Loucy (cell line): ENCODE results near the gene SLAMF8.

Experiments used
- H2AFZ ChIP-seq: fragments of 200-600 bp; sonication (generic); 2 replicates; pipeline ENCODE4 v1.6.0; 2016; ENCODE audit warnings: antibody characterized with exemption, mild to moderate bottlenecking, low read length, moderate library complexity
- H3F3A ChIP-seq: fragments of 200-600 bp; 2 replicates; pipeline ENCODE4 v1.6.0; 2016; ENCODE audit warnings: antibody characterized with exemption, low read depth, mild to moderate bottlenecking
- H3K27me3 ChIP-seq: fragments of 200-600 bp; sonication (generic); 2 replicates; pipeline ENCODE4 v1.6.1; 2014; ENCODE audit warnings: low read length, mild to moderate bottlenecking; ENCODE audit not compliant: insufficient read depth, poor library complexity, severe bottlenecking
- H3K36me3 ChIP-seq: fragments of 200-600 bp; sonication (generic); 2 replicates; pipeline ENCODE4 v1.6.1; 2016; ENCODE audit warnings: low read length; ENCODE audit not compliant: insufficient read depth
- H3K4me1 ChIP-seq: fragments of 200-600 bp; sonication (generic); 2 replicates; pipeline ENCODE4 v1.5.1; 2014; ENCODE audit warnings: low read length, mild to moderate bottlenecking; ENCODE audit not compliant: insufficient read depth, poor library complexity, severe bottlenecking
- H3K4me2 ChIP-seq: fragments of 200-600 bp; sonication (generic); 2 replicates; pipeline ENCODE4 v1.6.0; 2014; ENCODE audit warnings: antibody characterized with exemption, low read length, low read depth, mild to moderate bottlenecking; ENCODE audit not compliant: poor library complexity, severe bottlenecking
- H3K4me3 ChIP-seq: fragments of 200-600 bp; sonication (generic); 2 replicates; pipeline ENCODE4 v1.5.1; 2014; ENCODE audit warnings: low read length, mild to moderate bottlenecking, mixed read lengths; ENCODE audit not compliant: poor library complexity, severe bottlenecking
- H3K79me2 ChIP-seq: fragments of 200-600 bp; sonication (generic); 2 replicates; pipeline ENCODE4 v1.6.1; 2014; ENCODE audit warnings: low read length; ENCODE audit not compliant: insufficient read depth
- H3K9ac ChIP-seq: fragments of 200-600 bp; sonication (generic); 2 replicates; pipeline ENCODE4 v1.6.0; 2014; ENCODE audit warnings: mild to moderate bottlenecking, low read depth, low read length, moderate library complexity; ENCODE audit not compliant: poor library complexity, severe bottlenecking
- H3K9me2 ChIP-seq: fragments of 200-600 bp; sonication (generic); replicated peaks from 2 replicates; pipeline ENCODE4 v1.6.1; 2016; ENCODE audit warnings: low read depth, low read length, mixed read lengths
- H3K9me3 ChIP-seq: fragments of 200-600 bp; sonication (generic); 2 replicates; pipeline ENCODE4 v1.6.1; 2014; ENCODE audit warnings: mild to moderate bottlenecking, antibody characterized with exemption, low read length, low read depth; ENCODE audit not compliant: insufficient read depth
- H4K20me1 ChIP-seq: fragments of 200-600 bp; sonication (generic); 2 replicates; pipeline ENCODE4 v1.6.0; 2014; ENCODE audit warnings: antibody characterized with exemption, low read length, mild to moderate bottlenecking; ENCODE audit not compliant: insufficient read depth, poor library complexity, severe bottlenecking
- CTCF ChIP-seq: fragments of 200-600 bp; sonication (generic); conservative IDR thresholded peaks from 2 replicates; pipeline ENCODE4 v1.5.1; 2014; ENCODE audit warnings: mild to moderate bottlenecking, antibody characterized with exemption, low read length
- EZH2phosphoT487 ChIP-seq: fragments of 200-600 bp; IDR thresholded peaks from 2 replicates; pipeline ENCODE4 v1.6.1; 2018; ENCODE audit warnings: antibody characterized with exemption, mild to moderate bottlenecking, moderate library complexity, borderline replicate concordance

SLAMF8 gene

GRCh38 chr1:159859767-159860322 lies 33.2 kb downstream of the SLAMF8 start:
- Histone ChIP-seq H2AFZ (no peak overlapping the region), H3F3A (no peaks in the 10 kb centered on the region), H3K4me2 (no peak overlapping the region), H3K9ac (no peak overlapping the region), H3K4me3 (no peak overlapping the region), H3K27me3 (no peaks in the 10 kb centered on the region), H3K79me2 (no peaks in the 10 kb centered on the region), H3K4me1 (no peaks in the 10 kb centered on the region), H4K20me1 (no peaks in the 10 kb centered on the region), H3K9me3 (no peaks in the 10 kb centered on the region), H3K36me3 (no peaks in the 10 kb centered on the region), H3K9me2 (no peaks in the 10 kb centered on the region)
- TF ChIP-seq EZH2phosphoT487 (no peak), CTCF (no peak)

- H3K79me2 ChIP-seq, result no peaks in the 10 kb centered on the region
- TF ChIP-seq EZH2phosphoT487, result no peak
- no peak for TF ChIP-seq CTCF
Measured at GRCh38 chr1:159860456-159860855, 33.8 kb downstream of the SLAMF8 start.

DNA sequence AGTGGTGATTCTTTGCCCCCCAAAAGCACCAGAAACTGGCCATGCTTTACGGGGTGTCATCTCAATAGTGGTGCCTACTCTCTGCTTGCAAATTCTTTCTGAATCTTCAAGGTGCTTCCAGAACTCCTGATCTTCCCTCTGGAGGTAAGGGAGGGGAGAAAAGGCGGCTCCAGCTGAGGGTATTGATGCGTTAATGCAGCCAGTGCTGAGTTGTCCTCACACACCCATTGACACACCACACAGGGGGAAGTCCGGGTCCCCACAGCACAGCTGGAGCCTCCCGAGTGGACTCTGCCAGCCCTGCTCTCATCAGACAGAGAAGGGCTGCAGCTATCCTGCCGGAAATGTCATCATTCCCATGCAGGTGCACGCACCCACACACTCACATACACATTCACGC lies 34.5 kb downstream of the SLAMF8 start:
- H3K9me2 ChIP-seq, result no peaks in the 10 kb centered on the region

More at GRCh38 chr1:159860456-159860855, 33.8 kb downstream of the SLAMF8 start:
- Histone ChIP-seq H3K4me1 (peaks cover 4% of the 10 kb centered on the region), H3K36me3 (no peaks in the 10 kb centered on the region), H3K4me2 (no peak overlapping the region), H3K9me2 (no peaks in the 10 kb centered on the region), H3F3A (no peaks in the 10 kb centered on the region), H2AFZ (no peak overlapping the region), H3K27me3 (no peaks in the 10 kb centered on the region), H3K9ac (no peak overlapping the region), H4K20me1 (no peaks in the 10 kb centered on the region), H3K4me3 (no peak overlapping the region), H3K9me3 (no peaks in the 10 kb centered on the region)

More for the DNA sequence above, 34.5 kb downstream of the SLAMF8 start:
- Histone ChIP-seq H3K4me2 (no peak overlapping the region), H3K9me3 (no peaks in the 10 kb centered on the region), H3K79me2 (no peaks in the 10 kb centered on the region), H3K4me3 (no peak overlapping the region), H3K9ac (no peak overlapping the region), H3K27me3 (no peaks in the 10 kb centered on the region), H3F3A (no peaks in the 10 kb centered on the region), H3K36me3 (no peaks in the 10 kb centered on the region), H2AFZ (no peak overlapping the region), H3K4me1 (peaks cover 11% of the 10 kb centered on the region), H4K20me1 (no peaks in the 10 kb centered on the region)
- TF ChIP-seq CTCF, result no peak
- no peak for TF ChIP-seq EZH2phosphoT487
